ENCODE results near the gene UTP15.

DNA sequence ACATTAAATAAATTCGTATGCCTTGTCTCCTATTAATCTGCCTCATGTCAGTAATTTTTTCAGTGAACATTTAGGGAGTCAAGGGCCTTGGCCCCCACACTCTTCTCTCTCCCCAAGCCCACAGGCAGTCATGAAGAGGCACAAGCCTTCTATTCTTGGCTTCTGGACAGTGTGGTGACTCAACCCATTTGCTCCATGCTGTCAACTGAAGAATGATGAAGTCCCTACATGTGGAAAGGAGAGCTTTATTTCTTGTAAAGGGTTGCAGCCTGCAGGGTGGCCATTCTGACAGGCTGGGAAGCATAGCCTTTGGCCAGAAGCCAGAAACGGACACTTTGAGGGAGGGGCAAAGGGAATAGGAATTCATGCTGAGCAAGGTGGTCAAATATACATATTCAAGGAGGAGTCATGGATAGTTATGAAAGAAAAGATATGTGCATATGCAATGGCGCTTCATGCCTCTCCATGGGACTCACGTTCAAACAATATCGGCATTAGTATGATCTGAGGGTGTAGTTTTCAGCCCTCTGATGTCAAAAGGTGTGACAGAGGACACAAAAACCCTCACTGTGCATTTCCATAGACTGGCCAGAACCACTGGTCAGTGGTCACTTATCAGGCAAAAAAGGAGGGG lies 31.4 kb upstream of the UTP15 start:
- TF ChIP-seq, protein P1, sequence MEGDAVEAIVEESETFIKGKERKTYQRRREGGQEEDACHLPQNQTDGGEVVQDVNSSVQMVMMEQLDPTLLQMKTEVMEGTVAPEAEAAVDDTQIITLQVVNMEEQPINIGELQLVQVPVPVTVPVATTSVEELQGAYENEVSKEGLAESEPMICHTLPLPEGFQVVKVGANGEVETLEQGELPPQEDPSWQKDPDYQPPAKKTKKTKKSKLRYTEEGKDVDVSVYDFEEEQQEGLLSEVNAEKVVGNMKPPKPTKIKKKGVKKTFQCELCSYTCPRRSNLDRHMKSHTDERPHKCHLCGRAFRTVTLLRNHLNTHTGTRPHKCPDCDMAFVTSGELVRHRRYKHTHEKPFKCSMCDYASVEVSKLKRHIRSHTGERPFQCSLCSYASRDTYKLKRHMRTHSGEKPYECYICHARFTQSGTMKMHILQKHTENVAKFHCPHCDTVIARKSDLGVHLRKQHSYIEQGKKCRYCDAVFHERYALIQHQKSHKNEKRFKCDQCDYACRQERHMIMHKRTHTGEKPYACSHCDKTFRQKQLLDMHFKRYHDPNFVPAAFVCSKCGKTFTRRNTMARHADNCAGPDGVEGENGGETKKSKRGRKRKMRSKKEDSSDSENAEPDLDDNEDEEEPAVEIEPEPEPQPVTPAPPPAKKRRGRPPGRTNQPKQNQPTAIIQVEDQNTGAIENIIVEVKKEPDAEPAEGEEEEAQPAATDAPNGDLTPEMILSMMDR (IDR thresholded peaks at IDR 0.05): no peak
- TF ChIP-seq POLR2A (IDR thresholded peaks at IDR 0.05): no peak

Data from heart left ventricle (tissue), 13 donors.